ENCODE data around the gene INTS1. TPM values are rescaled to one million over a fixed set of nuclear protein-coding genes. Genes with fewer than 3 reads are reported as not detected.

Gene INTS1
- total RNA-seq, 4 donors from 2014 or later: 44.3 to 108 (median 78.8) TPM

- intact Hi-C loops (cut with DNase I; ENCODE audit: low total_unique reads): loop anchor here (1.0 kb wide), 1 partner anchor 42 kb away; no protein-coding TSS in a partner anchor
- Histone ChIP-seq H3K27me3 (peaks cover 17 to 34% (median 27%) of the 10 kb centered on the region in 3 donors), H3K4me1 (no peaks in the 10 kb centered on the region), H3K27ac (no peak overlapping the region), H3K9me3 (no peaks in the 10 kb centered on the region), H3K36me3 (no peaks in the 10 kb centered on the region), H3K4me3 (no peak overlapping the region)
- no peak for TF ChIP-seq POLR2A (IDR thresholded peaks at IDR 0.05)
- peak; percentile 63 to 97 (median 89) for TF ChIP-seq CTCF (IDR thresholded peaks at IDR 0.05 in 4 of 5, conservative IDR thresholded peaks at IDR 0.05 in 1 of 5)
- DNase-seq (peak; percentile 29 to 41), ATAC-seq (peak; percentile 50 to 74)
- in situ Hi-C loops (cut with MboI; ENCODE audit: low sequenced_read_pairs in 4 of 4): no loop called here
Measured at GRCh38 chr7:1432411-1433082, 71.6 kb downstream of the INTS1 start.

- Histone ChIP-seq H3K27me3 (peaks cover 17 to 34% (median 27%) of the 10 kb centered on the region in 3 donors), H3K4me3 (no peak overlapping the region), H3K27ac (no peak overlapping the region), H3K9me3 (no peaks in the 10 kb centered on the region), H3K36me3 (no peaks in the 10 kb centered on the region), H3K4me1 (no peaks in the 10 kb centered on the region)
- intact Hi-C loops (cut with DNase I; ENCODE audit: low total_unique reads): loop anchor here (1.0 kb wide), 1 partner anchor 42 kb away; no protein-coding TSS in a partner anchor
- ATAC-seq: no peak
- in situ Hi-C loops (cut with MboI; ENCODE audit: low sequenced_read_pairs in 4 of 4): no loop called here
- no peak for DNase-seq
- no peak for TF ChIP-seq POLR2A (IDR thresholded peaks at IDR 0.05)
Measured at GRCh38 chr7:1431634-1432380, 72.4 kb downstream of the INTS1 start.

GRCh38 chr7:1431226-1431625 is 73.0 kb downstream of the INTS1 start:
- DNase-seq (no peak), ATAC-seq (no peak)
- no peaks in the 10 kb centered on the region for H3K36me3 ChIP-seq
- no peaks in the 10 kb centered on the region for H3K9me3 ChIP-seq
- no peak overlapping the region for H3K27ac ChIP-seq
- no peaks in the 10 kb centered on the region for H3K4me1 ChIP-seq
- H3K27me3 ChIP-seq: peaks cover 17 to 34% (median 27%) of the 10 kb centered on the region in 3 donors
- in situ Hi-C loops (cut with MboI; ENCODE audit: low sequenced_read_pairs in 4 of 4): no loop called here
- intact Hi-C loops (cut with DNase I; ENCODE audit: low total_unique reads): no loop called here
- no peak for TF ChIP-seq POLR2A (IDR thresholded peaks at IDR 0.05)
- TF ChIP-seq CTCF (IDR thresholded peaks at IDR 0.05 in 4 of 5, conservative IDR thresholded peaks at IDR 0.05 in 1 of 5): no peak
- no peak overlapping the region for H3K4me3 ChIP-seq

GRCh38 chr7:1430056-1430845 is 73.9 kb downstream of the INTS1 start:
- Histone ChIP-seq H3K4me1 (no peaks in the 10 kb centered on the region), H3K4me3 (no peak overlapping the region), H3K9me3 (no peaks in the 10 kb centered on the region), H3K27ac (no peak overlapping the region), H3K36me3 (no peaks in the 10 kb centered on the region), H3K27me3 (peaks cover 17 to 34% (median 27%) of the 10 kb centered on the region in 3 donors)
- intact Hi-C loops (cut with DNase I; ENCODE audit: low total_unique reads) (no loop called here), in situ Hi-C loops (cut with MboI; ENCODE audit: low sequenced_read_pairs in 4 of 4) (no loop called here)
- DNase-seq (no peak), ATAC-seq (no peak)
- TF ChIP-seq CTCF (IDR thresholded peaks at IDR 0.05 in 4 of 5, conservative IDR thresholded peaks at IDR 0.05 in 1 of 5) (no peak), POLR2A (IDR thresholded peaks at IDR 0.05) (no peak)

Measured in gastrocnemius medialis (tissue), 4 donors.